ENCODE measurements around the gene DNAJB2.

DNAJB2 gene

GRCh38 chr2:219335373-219335786, 56.2 kb downstream of the DNAJB2 start:
- DNase-seq (ENCODE audit: low read depth) = peak; percentile 18
- no peak overlapping the region for H3K4me3 ChIP-seq (ENCODE audit: low read depth, low read length)
- no peak for TF ChIP-seq CTCF (conservative IDR thresholded peaks at IDR 0.05; ENCODE audit: low read depth, low read length)
